Left cardiac atrium (tissue), 4 donors: ENCODE measurements around the gene MYH9. TPM values are rescaled to one million over a fixed set of nuclear protein-coding genes. Genes with fewer than 3 reads are reported as not detected.
"Not testable (repeated sequence)": the region's sequence is repeated elsewhere in the genome, so short reads cannot be mapped to it uniquely, and the experiment has no call there.

Source experiments
- ATAC-seq, 2 donors: fragments of 200-7000 bp; cut with Tn5 transposase; one replicate each; pipeline ENCODE4 v1.9.1; 2020; ENCODE audit warnings: mild to moderate bottlenecking in 2 of 2, moderate library complexity in 2 of 2
- DNase-seq: peaks from one replicate; pipeline ENCODE4 v3.0.0-alpha.2; 2020
- intact Hi-C, 2 donors: fragments of 100-400 bp; cut with DNase I; formaldehyde crosslinking; loops; one replicate each; pipeline versions ENCODE4 v1.14.1 to v1.15.1; 2022 to 2023
- total RNA-seq, 2 donors: library from RNA; stranded (reverse); fragmentation: NEBNext Ultra II Directional; extraction: Animal tissue kit (Norgen Biotek cat#: 25700); gene quantifications; one replicate each; pipeline ENCODE4 v1.2.1, GENCODE V29; 2021
- donor health status: DM: no; HTN: yes; CAD: no.
- donor health status: DM: no; HTN: yes; CAD: no; lungs with severe emphysema.
- donor health status: DM: yes; HTN: yes; CAD: no.
- donor health status: Dilated cardiomyopathy.

Gene MYH9
- total RNA-seq, 2 donors from 2014 or later, result 225 to 367 TPM

DNA sequence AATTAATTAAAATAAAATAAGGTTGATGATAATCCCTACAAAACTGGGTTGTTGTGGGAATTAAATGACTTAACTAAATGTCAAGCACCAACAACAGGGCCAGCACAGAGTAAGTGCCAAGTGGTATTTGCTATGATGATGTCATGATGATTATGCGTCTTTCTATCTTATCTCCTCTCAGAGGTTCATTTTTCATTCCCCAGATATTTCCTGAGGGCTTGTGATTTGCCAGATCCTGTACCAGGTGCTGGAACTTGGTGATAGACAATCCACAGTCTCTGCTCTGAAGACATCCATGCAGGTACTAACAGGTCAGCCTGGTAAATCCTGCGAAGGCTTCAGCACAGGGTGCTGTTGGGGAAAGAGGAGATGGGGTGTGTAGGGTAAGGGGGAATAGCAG lies 8.1 kb upstream of the MYH9 start:
- peak in 1 of 2 donors; percentile 80 for ATAC-seq
- DNase-seq, result no peak
- intact Hi-C loops, result loop anchor here in 1 of 2 donors (10.0 kb wide), 1 partner anchor 49 kb away; no protein-coding TSS in a partner anchor

DNA sequence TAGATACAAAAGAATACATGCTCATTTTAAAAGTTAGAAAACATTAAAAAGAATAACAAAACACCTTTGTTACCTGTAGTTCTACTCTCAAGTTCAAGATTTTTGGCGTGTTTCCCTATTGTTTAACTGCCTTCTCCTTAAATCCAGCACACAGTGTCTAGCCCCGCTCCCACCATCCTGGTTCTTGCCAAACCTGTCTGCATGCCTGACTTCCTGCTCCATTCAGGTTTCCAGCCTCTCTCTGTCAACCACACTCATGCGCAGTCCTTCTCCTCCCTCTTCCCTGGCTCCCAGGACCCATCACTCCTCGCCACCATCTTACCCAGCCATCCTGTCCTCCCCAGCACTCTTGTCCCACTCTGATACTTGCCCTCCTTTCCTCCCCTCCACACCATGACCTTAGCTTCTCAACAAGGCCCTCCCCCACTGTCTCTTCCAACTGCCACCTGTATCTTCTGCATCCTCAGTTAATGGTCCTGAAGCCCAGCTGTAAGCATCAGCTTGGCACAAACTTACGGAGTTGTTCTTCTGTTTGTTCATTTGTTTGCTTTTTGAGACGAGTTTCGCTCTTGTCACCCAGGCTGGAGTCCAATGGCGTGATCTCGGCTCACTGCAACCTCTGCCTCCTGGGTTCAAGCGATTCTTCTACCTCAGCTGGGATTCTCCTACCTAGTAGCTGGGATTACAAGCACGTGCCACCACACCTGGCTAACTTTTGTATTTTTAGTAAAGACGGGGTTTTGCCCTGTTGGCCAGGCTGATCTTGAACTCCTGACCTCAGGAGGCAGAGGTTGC lies 7.5 kb upstream of the MYH9 start:
- intact Hi-C loops, result loop anchor here in 1 of 2 donors (10.0 kb wide), 1 partner anchor 50 kb away; no protein-coding TSS in a partner anchor

DNA sequence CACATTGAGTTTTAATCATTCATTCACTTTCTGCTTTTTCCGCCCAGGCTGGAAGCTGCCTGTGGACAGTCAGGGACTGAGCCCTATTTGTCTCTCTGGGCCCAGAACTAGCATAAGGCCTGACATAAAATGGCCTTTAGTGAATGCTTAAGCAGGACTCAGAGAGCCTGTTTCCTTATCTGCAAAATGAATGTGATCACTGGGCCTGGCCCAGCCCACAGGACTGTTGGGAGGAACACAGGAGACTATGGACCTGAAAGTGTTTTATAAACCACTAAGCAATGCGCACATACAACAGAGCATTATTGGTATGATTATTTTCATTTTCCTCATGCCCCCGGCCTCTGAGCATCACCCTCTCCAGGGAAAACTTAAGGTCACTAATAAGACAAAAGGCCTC lies 3.9 kb upstream of the MYH9 start:
- ATAC-seq (no peak), DNase-seq (no peak)
- intact Hi-C loops, result loop anchor here in 1 of 2 donors (10.0 kb wide), 1 partner anchor 53 kb away; no protein-coding TSS in a partner anchor

More for the DNA sequence above, 7.5 kb upstream of the MYH9 start:
- ATAC-seq (no peak), DNase-seq (no peak)

DNA sequence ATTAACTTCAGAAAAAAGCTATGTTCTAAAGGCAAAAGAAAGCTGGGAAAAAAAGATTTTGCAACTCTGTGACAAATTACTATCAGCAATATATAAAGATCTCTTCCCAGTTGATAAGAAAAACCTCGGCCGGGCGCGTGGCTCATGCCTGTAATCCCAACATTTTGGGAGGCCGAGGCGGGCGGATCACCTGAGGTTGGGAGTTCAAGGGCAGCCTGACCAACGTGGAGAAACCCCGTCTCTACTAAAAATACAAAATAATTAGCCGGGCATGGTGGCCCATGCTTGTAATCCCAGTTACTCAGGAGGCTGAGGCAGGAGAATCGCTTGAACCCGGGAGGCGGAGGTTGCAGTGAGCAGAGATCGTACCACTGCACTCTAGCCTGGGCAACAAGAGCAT lies 1.4 kb upstream of the MYH9 start:
- not testable (repeated sequence) for DNase-seq, ATAC-seq
- intact Hi-C loops, result loop anchor here (5.0 to 10.0 kb wide), 5 partner anchors 52 to 78 kb away; no protein-coding TSS in a partner anchor

DNA sequence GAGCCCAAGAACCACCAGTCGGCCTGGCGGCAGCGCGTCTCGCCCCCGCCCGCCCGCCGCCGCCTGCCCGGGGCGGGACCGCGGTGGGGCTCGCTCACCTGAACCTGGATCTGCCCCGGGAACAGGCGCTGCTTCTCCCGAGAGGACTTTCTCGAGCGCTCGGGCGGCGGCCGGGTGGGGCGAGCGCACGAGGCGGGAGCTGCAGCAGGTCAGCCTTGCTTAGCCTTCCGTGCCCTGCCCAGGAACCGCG lies 133 bp downstream of the MYH9 start:
- DNase-seq (no peak), ATAC-seq (peak in 1 of 2 donors; percentile 0)
- intact Hi-C loops, result loop anchor here (5.0 to 10.0 kb wide), 5 partner anchors 50 to 80 kb away; no protein-coding TSS in a partner anchor

DNA sequence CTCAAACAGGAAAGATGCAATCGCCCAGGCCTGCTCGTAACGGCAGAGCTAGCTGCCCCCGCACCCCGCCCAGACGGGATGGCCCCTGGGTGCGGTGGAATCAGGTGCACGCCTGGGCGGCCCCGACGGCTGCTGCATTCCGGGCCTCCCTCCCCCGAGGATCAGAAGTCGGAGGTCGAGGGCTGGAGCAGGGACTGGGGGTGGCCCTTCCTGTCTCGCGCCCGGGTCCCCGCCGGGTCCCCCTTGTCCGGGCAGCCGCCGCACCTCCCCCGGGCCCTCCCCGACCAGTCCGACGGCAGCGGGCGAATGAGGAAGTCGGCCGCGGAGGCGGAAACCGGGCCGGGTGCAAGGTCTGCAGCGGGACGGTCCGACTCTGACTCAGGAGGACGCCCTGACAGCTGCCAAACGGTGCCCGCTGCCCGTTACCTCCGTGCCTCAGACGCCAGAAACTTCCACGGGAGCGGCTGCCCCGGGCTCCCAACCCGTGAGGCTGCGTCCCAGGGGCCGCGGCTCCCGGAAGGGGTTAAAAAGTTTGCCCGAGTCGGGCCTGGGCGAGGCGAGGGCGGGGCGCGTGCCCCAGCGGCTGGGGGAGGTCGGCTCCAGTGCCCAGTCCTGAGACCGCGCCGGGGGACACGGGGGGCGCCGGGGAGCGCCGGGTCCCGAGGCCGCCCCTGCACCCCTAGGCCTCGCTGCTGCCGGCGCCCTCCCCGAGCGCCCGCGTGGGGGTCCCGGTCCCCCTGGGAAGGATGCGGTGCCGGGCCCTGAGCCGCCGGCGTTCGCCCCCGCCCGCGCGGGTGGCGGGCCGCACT lies 663 bp downstream of the MYH9 start:
- ATAC-seq, result peak; percentile 16 to 18
- intact Hi-C loops, result loop anchor here (5.0 to 10.0 kb wide), 5 partner anchors 50 to 80 kb away; no protein-coding TSS in a partner anchor
- DNase-seq, result peak; percentile 79

DNA sequence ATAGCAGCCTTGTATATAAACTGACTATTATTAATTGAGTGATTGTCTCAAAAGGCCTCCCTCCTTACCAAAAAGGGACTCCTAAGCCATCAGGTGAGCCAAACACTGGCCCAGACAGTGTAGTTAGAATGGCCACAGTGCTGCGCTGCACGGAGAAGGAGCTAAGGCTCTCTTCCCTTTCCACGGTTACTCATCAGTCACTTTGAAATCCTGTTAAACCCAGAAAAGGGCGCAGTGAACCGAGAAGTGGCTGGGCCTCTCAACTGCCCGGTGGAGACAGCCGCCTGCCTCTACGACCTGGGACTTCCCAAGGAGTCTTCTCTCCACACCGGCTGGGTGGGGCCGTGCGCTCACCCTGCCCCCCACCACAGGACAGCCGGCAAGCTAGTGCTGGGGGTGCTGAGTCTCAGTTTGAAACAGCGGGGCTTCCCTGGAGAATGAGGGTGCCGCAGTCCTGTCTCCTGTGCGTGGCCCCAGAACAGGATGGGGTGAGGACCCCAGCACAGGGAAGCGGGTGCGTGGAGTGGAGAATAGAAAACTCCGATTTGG lies 1.3 kb downstream of the MYH9 start:
- no peak for DNase-seq
- peak in 1 of 2 donors; percentile 4 for ATAC-seq
- intact Hi-C loops, result loop anchor here (5.0 to 10.0 kb wide), 5 partner anchors 49 to 81 kb away; no protein-coding TSS in a partner anchor

DNA sequence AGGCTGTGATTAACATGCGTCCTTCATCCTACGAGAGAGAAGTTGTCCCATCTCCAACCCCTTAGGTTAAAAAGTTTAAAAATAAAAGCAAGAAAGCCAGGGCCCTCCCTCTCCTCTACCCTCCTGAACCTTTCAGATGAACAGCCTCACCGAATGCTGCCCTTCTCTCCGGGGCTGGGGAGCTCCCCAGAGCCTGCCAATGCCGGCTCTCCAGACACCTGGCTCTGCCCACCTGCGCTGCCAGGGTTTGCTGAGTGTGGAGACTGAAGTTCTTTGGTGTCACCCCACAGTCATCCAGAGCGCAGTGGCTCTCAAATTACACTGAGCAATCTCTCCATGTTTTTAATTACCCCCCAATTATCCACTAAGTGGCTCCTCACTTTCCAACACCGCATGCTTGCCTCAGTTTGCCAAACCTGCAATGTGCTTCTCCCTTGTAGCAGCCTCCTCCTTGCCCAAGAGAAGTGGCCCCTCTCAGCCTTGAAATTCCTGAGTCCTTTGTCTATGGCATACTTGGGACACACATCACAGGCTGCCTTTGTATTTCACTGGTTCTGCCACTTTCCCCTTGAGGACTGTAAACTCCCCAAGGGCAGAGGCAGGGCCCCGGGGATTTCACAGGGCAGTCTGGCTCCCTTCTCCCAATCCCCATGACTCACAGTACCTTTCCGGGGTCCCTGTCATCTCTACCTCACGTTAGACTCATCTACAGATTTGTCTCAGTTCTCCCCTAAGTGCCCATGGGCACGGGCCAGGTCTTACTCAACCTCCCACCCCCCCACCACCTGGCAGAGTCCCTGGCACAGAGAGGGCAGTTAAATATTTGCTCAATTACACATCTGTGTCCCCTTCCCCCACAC lies 2.0 kb downstream of the MYH9 start:
- peak; percentile 61 for DNase-seq
- intact Hi-C loops, result loop anchor here (5.0 to 10.0 kb wide), 5 partner anchors 48 to 82 kb away; no protein-coding TSS in a partner anchor
- peak in 1 of 2 donors; percentile 10 for ATAC-seq

DNA sequence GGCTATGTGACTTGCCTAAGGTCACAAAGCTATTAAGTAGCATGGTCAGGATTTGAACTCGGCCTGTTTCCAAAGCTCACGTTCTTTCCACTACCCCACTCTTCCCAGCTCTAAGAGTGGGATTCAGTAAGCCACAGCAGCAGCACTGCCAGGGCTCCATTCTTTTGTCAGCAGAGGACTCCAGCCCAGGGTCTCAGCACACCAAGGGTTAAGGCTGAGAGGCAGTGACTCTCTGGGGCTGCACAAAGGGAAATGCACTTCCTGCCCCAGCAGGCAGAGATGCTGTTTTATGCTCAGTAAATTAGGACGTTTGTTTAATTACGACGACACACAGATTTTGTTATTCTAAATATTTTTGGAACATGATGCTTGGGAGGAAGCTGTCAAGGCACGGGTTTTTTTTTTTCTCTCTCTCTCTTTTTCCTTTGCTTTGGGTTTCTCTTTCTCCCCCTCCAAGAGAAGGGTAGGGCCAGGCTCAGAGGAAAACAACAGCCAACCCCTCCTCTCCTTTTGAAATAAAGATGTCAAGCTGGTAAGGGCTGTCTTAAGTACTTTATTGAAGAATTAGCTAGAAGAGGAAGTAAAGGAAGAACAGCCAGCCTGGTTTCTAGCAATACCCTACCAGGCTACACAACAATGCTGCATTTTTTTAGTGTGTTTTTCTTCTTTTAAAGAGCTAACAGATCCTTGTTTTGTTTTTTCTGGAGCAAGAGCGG lies 2.8 kb downstream of the MYH9 start:
- intact Hi-C loops, result loop anchor here (5.0 to 10.0 kb wide), 5 partner anchors 48 to 82 kb away; no protein-coding TSS in a partner anchor
- DNase-seq, result peak; percentile 40

DNA sequence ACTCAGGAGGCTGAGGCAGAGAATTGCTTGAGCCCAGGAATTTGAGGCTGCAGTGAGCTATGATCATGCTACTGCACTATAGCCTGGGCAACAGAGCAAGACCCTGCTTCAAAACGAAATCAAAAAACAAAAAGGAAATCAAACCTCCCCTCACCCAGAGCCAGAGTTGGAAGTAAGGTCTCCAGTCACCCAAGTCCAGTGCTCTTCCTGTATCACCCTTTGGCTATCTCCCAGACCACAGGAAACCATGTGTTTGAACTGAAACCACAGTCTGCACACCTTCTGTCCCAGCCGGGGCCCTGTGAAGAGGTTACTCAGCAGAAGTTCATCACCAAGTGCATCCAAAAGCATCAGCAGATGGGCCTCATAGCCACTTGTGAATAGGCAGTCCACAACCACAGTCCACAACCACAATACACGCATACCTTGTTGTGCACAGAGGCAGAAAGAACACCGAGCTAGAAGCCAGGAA lies 4.6 kb downstream of the MYH9 start:
- no peak for ATAC-seq
- intact Hi-C loops, result loop anchor here in 1 of 2 donors (10.0 kb wide), 1 partner anchor 82 kb away; no protein-coding TSS in a partner anchor
- DNase-seq, result no peak

More for the DNA sequence above, 2.8 kb downstream of the MYH9 start:
- no peak for ATAC-seq

DNA sequence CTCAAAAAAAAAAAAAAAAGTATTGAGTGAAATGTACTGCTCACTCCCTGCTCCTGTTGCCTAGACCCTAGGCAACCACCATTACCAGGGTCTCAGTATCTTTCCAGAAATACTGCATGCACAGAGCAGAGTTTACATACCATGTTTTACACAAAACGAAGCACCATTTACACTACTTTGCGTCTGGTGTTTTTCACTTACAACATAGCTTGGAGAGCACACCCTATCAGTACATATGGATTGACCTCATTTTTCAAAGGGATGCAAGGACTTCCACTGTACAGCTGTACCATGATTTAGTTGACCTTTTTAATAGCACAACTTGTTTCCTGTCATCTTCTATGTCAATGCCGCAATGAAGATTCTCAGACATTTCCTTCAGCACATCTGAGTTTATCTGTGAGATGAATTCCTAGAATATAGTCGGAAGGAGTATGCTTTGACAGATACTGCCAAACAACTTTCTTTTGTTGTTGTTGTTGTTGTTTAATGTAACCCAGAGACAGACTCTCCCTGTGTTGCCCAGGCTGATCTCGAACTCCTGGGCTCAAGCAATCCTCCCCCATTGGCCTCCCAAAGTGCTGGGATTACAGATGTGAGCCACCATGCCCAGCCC lies 6.1 kb downstream of the MYH9 start:
- no peak for DNase-seq
- intact Hi-C loops, result loop anchor here in 1 of 2 donors (10.0 kb wide), 1 partner anchor 83 kb away; no protein-coding TSS in a partner anchor
- ATAC-seq, result no peak

DNA sequence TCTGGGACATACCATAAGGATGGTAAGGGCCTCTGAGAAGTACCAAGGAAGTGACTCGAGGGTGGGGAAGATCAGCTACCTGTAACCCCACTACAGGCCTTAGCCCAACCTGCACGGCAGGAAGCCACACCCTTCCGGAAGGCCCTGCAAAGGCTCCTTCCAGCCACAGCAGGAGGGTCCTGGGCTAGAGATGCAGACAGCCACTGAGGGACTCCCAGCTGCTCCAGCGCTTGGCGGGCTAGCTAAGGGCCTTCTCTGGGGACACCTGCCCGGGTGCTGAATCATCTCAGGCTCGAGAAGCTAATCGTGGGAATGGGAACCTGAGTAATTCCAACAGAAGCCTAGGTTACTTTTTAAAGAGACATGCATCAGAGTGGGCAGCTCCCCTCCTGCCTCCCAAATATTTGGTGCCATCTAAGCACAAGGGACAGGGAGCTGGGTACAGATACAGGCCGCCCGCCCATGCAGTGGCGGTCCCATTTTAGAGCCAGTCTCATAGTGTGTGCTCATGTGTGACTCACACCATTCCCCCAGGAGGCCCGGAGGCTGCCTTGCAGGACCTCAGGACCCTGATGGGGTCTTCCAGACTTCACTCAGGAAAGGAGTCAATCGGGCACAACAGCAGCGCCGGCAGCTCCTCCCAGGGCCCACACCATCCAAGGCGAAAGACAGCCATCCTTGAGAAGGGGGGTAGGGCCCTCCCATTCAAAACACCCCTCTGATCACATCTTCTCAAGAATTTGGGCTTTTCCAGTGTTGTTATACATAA lies 8.0 kb downstream of the MYH9 start:
- ATAC-seq (peak in 1 of 2 donors; percentile 23), DNase-seq (peak; percentile 41)
- intact Hi-C loops, result loop anchor here in 1 of 2 donors (10.0 kb wide), 1 partner anchor 85 kb away; no protein-coding TSS in a partner anchor

DNA sequence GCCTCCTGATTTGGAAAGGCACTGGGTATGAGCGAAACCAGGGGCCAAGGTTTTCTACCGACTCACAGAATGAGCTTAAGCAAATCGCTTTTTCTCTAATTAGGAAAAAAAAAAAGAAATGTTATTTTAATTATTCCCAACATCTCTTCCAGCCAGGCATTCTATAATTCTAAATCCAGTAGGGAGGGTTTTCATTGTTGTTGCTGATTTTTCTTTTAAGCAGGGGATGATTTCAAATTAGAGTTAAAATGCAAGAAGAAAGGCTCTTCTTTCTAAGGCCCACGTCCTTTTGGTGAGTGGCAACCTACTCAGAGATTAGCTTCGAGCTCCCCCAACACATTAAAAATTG lies 8.9 kb downstream of the MYH9 start:
- DNase-seq (no peak), ATAC-seq (no peak)
- intact Hi-C loops, result no loop called here

DNA sequence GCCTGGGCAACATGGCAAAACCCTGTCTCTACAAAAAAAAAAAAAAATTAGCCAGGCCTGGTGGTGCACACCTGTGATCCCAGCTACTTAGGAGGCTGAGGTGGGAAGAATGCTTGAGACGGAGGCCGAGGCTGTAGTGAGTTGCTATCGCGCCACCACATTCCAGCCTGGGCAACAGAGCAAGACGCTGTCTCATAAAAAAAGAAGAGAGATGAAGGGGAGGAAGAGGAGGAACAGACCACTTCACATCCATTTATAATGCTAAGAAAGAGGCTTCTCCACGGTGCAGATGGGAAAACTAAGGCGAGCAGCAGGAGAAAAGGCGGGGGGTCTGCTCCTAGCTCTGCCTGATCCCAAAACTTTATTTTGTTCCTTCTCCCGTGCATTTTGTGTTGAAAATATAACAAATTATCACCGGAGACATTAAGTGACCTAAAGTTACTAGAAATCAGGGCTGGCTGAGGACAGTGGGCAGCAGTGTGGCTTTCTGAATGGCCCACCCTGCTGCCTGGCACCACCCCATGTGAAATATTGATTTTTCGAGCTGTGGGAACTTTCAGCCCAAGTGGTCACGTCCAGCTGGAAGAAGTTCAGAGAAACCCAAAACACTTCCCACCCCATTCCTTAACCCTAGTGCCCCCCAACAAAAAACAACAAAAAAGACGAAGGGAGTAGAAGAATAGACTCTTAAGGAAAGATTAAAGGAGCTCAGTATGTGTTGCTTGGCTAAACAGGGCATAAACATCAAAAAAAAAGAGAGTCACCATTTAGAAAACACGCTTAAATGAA lies 9.5 kb downstream of the MYH9 start:
- DNase-seq (no peak), ATAC-seq (no peak)
- intact Hi-C loops, result no loop called here

DNA sequence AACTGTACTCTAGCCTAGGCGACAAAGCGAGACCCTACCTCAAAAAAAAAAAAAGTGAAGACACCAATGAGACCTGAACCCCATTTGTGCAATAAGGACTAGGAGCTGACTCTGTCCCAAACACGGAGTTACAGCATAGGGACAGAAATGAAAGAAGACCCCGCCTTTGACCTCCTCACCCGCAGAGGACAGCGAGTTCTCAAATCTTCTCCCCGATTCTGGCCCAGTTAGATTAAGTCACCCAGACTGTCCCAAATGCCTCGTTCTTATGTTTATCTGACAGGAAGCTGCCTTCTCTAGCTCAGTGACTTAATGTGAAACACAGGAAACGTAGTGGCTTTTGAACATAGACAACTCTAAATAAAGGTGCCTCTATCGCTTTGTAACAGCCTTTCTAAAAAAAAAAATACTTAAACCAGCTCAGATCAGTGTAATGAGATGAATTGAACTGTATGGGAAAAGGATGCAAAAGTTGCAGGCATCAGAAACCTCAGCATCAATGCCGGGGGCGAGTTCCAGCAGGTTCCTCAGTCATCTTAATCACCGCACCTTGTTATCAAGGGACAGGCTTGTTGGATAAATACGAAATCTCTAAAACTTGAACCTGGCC lies 10.6 kb downstream of the MYH9 start:
- peak in 1 of 2 donors; percentile 29 for ATAC-seq
- intact Hi-C loops, result no loop called here
- no peak for DNase-seq
